MCF 10A (cell line): Measurements from ENCODE around the gene ZMAT5. TPM values are rescaled to one million over a fixed set of nuclear protein-coding genes. Genes with fewer than 3 reads are reported as not detected.

Experiments used
- BruUV-seq: library from RNA; stranded (reverse); fragments of 400-500 nt; replicated peaks from 2 replicates; lab custom pipeline; 2021; lab: Mats Ljungman, UMichigan
- CTCF ChIA-PET: fragments of 300-600 bp; sonication (Branson Sonifier 250); formaldehyde crosslinking; extraction: SDS; loops from one replicate; lab custom pipeline; 2021; ENCODE audit warnings: antibody characterized with exemption, inconsistent platforms; lab: Yijun Ruan, JAX
- POLR2A ChIA-PET: fragments of 300-600, 350-650 bp; sonication (Branson Sonifier 250); formaldehyde crosslinking; extraction: SDS; loops from one replicate; lab custom pipeline; 2020; ENCODE audit warnings: antibody characterized with exemption, inconsistent platforms; lab: Yijun Ruan, JAX
- DNase-seq: peaks from one replicate; pipeline ENCODE4 v3.0.0-alpha.2; 2018; ENCODE audit not compliant: unreplicated experiment
- H3K27ac Mint-ChIP-seq: one replicate; pipeline ENCODE4 v1.8.0; 2022; ENCODE audit warnings: mild to moderate bottlenecking, low read depth, mixed read lengths; ENCODE audit not compliant: unreplicated experiment
- H3K27me3 Mint-ChIP-seq: one replicate; pipeline ENCODE4 v1.8.0; 2022; ENCODE audit warnings: mixed read lengths; ENCODE audit not compliant: insufficient read depth, unreplicated experiment
- H3K36me3 Mint-ChIP-seq: one replicate; pipeline ENCODE4 v1.8.0; 2022; ENCODE audit warnings: mild to moderate bottlenecking, moderate library complexity, mixed read lengths; ENCODE audit not compliant: insufficient read depth, unreplicated experiment
- H3K4me1 Mint-ChIP-seq: one replicate; pipeline ENCODE4 v1.8.0; 2022; ENCODE audit warnings: mixed read lengths; ENCODE audit not compliant: insufficient read depth, unreplicated experiment
- H3K4me3 Mint-ChIP-seq: one replicate; pipeline ENCODE4 v1.8.0; 2022; ENCODE audit warnings: mild to moderate bottlenecking, moderate library complexity, mixed read lengths; ENCODE audit not compliant: unreplicated experiment
- H3K9me3 Mint-ChIP-seq: one replicate; pipeline ENCODE4 v1.8.0; 2022; ENCODE audit warnings: mixed read lengths; ENCODE audit not compliant: unreplicated experiment
- intact Hi-C: fragments of 100-400 bp; cut with micrococcal nuclease; formaldehyde crosslinking; loops from 2 replicates; pipeline ENCODE4 v1.14.1; 2022
- total RNA-seq: library from RNA; stranded (reverse); gene quantifications from 2 replicates; pipeline ENCODE4 v1.2.3, GENCODE V29; 2022
- TF ChIP-seq, protein P1 (sequence below): fragments of 200-600 bp; IDR thresholded peaks from one replicate; pipeline ENCODE4 v1.8.0; 2022; ENCODE audit warnings: antibody characterized with exemption, mild to moderate bottlenecking; ENCODE audit not compliant: unreplicated experiment

Gene ZMAT5
- total RNA-seq, 1 experiment from 2014 or later = 19.0 TPM

DNA sequence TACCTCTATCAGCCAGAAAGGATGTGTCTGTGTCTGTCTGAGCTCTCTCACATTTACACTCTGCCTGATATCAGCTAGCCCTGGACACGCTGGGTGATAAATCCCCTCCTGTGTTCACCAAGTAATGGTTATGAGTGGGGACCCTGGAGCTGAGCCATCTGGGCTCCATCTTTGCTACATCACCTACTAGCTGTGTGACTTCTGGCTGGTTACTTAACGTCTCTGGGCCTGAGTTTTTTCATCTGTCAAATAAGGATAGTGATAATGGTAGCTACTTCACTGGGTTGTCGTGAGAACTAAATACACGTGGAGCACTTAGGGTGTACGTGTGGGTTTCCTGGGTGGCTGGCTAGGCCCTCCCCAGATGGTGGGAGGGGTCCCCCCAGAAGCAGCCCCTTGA, 23.3 kb upstream of the ZMAT5 start:
- DNase-seq = no peak
- POLR2A ChIA-PET = interaction anchor here (1.4 kb wide), 1 partner anchor 10 kb away, joined by 4 read pairs; no protein-coding TSS in a partner anchor
- intact Hi-C loops = no loop called here
- Mint-ChIP-seq H3K4me3 (no peak overlapping the region), H3K4me1 (no peaks in the 10 kb centered on the region), H3K36me3 (peaks cover 42% of the 10 kb centered on the region), H3K27ac (no peak overlapping the region), H3K9me3 (no peaks in the 10 kb centered on the region), H3K27me3 (no peaks in the 10 kb centered on the region)
- CTCF ChIA-PET = interaction anchor here (0.6 kb wide), 1 partner anchor 29 kb away, joined by 4 read pairs; no protein-coding TSS in a partner anchor
- BruUV-seq = no TSS peak
- TF ChIP-seq, protein P1, sequence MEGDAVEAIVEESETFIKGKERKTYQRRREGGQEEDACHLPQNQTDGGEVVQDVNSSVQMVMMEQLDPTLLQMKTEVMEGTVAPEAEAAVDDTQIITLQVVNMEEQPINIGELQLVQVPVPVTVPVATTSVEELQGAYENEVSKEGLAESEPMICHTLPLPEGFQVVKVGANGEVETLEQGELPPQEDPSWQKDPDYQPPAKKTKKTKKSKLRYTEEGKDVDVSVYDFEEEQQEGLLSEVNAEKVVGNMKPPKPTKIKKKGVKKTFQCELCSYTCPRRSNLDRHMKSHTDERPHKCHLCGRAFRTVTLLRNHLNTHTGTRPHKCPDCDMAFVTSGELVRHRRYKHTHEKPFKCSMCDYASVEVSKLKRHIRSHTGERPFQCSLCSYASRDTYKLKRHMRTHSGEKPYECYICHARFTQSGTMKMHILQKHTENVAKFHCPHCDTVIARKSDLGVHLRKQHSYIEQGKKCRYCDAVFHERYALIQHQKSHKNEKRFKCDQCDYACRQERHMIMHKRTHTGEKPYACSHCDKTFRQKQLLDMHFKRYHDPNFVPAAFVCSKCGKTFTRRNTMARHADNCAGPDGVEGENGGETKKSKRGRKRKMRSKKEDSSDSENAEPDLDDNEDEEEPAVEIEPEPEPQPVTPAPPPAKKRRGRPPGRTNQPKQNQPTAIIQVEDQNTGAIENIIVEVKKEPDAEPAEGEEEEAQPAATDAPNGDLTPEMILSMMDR = no peak

DNA sequence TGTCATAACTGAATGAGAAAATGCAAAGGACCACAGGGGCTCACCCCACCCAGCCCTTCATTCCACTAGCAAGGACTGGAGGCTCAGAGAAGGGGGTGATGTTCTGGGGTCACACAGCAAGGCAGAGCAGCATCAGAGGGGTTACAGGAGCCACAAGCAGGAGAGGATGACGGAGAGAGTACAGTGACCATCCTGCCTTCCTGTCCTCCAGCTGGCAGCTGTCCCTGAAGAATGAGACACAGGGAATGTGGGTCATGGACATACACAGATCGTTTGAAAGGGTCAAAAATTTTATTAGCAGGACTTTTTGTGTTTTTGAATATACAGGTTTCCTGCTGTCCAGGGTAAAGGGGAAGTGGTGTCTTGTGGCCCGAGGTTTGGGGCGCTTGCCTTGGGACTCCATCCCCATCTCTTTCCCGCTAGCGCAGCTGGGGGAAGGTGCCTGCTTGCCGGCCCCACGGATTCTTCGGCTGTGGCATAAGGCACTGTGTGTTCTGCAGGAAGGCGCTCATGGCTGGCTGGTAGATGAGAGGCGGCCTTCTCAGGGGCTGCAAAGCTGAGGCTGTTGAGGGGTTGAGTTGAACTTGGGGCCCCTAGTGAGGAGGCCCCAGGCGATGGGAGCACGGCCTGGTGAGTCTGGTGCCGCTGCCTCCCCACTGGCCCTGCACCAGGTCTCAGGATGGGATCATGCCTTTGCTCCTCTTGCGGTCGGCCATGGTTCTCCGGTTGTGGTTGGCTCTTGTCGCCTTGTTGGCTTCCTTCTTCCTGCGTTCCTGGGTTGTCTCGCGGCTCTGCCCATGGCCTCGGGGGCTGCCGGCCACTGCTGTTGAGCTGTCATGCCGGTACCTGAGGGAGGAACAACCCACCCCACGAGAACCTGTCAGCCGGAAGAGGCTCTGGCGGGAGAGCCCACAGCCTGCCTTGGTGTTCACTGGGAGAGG, 21.8 kb upstream of the ZMAT5 start:
- intact Hi-C loops = no loop called here
- no peak overlapping the region for H3K27ac Mint-ChIP-seq
- H3K4me1 Mint-ChIP-seq = no peaks in the 10 kb centered on the region
- DNase-seq = no peak
- no peaks in the 10 kb centered on the region for H3K9me3 Mint-ChIP-seq
- POLR2A ChIA-PET = interaction anchor here (0.6 kb wide), 1 partner anchor 22 kb away, joined by 4 read pairs; the partner anchor contains the start of gene ZMAT5
- CTCF ChIA-PET = interaction anchor here (1.0 kb wide), 1 partner anchor 11 kb away, joined by 3 read pairs; no protein-coding TSS in a partner anchor
- no peak overlapping the region for H3K4me3 Mint-ChIP-seq
- BruUV-seq = TSS peak; percentile 87
- TF ChIP-seq, protein P1 = no peak
- H3K36me3 Mint-ChIP-seq = peaks cover 42% of the 10 kb centered on the region
- H3K27me3 Mint-ChIP-seq = no peaks in the 10 kb centered on the region

DNA sequence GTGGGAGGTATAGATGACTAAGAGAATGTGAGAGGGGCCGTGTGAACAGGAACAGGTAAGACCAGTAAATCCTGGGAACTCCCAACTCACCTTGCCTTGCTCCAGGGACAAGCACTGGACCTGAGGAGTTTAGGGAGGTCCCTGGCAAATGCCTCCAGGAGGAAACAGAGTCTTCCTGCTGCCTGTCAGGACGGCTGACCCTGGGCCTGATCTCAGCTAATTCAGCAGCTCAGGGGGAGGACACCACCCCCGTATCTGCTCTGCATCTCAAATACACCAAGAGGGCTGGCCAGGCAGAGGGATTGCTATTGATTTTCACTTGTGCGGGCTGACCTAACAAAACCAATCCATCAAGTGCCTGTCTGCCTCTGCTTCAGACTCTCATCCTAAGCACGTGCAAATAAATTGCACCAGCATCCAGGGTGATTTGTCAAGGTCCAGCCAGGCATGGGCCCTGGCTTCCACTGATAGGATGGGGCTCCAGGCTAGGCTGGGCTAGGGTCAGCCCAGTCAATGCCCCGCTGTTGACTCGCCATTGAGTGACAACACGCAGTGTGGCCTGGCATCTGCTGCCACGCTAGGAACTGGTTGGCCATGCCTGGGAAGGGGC, 20.7 kb upstream of the ZMAT5 start:
- no peak overlapping the region for H3K27ac Mint-ChIP-seq
- H3K27me3 Mint-ChIP-seq = no peaks in the 10 kb centered on the region
- no peaks in the 10 kb centered on the region for H3K9me3 Mint-ChIP-seq
- intact Hi-C loops = no loop called here
- H3K4me3 Mint-ChIP-seq = no peak overlapping the region
- CTCF ChIA-PET = no interaction called here
- TF ChIP-seq, protein P1 = no peak
- peaks cover 35% of the 10 kb centered on the region for H3K36me3 Mint-ChIP-seq
- BruUV-seq = no TSS peak
- POLR2A ChIA-PET = interaction anchor here (0.7 kb wide), 1 partner anchor 83 kb away, joined by 4 read pairs; no protein-coding TSS in a partner anchor
- DNase-seq = no peak
- H3K4me1 Mint-ChIP-seq = peaks cover 3% of the 10 kb centered on the region

DNA sequence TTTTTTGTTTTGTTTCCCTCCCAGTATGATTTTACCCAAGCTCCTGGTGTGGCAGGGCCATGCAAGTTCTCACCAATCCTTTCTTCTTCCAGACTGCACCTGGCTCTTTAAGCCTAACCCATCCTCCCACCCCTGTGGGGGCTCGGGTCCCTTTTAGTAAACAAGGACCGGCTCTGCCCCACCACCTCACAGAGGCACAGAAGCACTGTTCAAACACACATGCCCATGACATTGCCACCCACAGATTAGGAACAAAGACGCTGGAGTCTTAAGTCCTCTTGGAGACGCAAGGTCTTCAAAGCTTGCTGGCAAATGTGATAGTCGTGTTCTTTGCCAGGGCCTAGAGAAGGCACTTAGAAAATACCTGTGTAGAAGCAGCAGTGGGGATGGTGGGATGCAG, 19.2 kb upstream of the ZMAT5 start:
- Mint-ChIP-seq H3K4me1 (peaks cover 11% of the 10 kb centered on the region), H3K9me3 (no peaks in the 10 kb centered on the region), H3K36me3 (peaks cover 23% of the 10 kb centered on the region), H3K4me3 (no peak overlapping the region), H3K27ac (no peak overlapping the region), H3K27me3 (no peaks in the 10 kb centered on the region)
- TF ChIP-seq, protein P1 = no peak
- CTCF ChIA-PET = no interaction called here
- no TSS peak for BruUV-seq
- intact Hi-C loops = no loop called here
- POLR2A ChIA-PET = interaction anchor here (0.6 to 1.3 kb wide), 2 partner anchors 12 to 487 kb away, joined by 3 to 6 read pairs; no protein-coding TSS in a partner anchor
- DNase-seq = no peak
